ENCODE measurements around the gene SH3RF3.

- TF ChIP-seq, protein P1, sequence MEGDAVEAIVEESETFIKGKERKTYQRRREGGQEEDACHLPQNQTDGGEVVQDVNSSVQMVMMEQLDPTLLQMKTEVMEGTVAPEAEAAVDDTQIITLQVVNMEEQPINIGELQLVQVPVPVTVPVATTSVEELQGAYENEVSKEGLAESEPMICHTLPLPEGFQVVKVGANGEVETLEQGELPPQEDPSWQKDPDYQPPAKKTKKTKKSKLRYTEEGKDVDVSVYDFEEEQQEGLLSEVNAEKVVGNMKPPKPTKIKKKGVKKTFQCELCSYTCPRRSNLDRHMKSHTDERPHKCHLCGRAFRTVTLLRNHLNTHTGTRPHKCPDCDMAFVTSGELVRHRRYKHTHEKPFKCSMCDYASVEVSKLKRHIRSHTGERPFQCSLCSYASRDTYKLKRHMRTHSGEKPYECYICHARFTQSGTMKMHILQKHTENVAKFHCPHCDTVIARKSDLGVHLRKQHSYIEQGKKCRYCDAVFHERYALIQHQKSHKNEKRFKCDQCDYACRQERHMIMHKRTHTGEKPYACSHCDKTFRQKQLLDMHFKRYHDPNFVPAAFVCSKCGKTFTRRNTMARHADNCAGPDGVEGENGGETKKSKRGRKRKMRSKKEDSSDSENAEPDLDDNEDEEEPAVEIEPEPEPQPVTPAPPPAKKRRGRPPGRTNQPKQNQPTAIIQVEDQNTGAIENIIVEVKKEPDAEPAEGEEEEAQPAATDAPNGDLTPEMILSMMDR (IDR thresholded peaks at IDR 0.05), result no peak
- TF ChIP-seq POLR2A (IDR thresholded peaks at IDR 0.05), result no peak
These were observed 206.7 kb downstream of the SH3RF3 start for GRCh38 chr2:109335631-109336176.

Data from vagina (tissue), 2 donors.